Measurements from ENCODE around the gene LENG9.

- TF ChIP-seq CTCF (conservative IDR thresholded peaks at IDR 0.05; ENCODE audit: low read length) (no peak), EZH2phosphoT487 (IDR thresholded peaks at IDR 0.05; ENCODE audit: borderline replicate concordance, low read depth, low read length) (no peak)
Observed at GRCh38 chr19:54461210-54461609, 2.4 kb downstream of the LENG9 start.
